Liver (tissue), 9 donors: ENCODE data around the gene EPB41L3. TPM values are rescaled to one million over a fixed set of nuclear protein-coding genes. Genes with fewer than 3 reads are reported as not detected.

Source experiments
- DNase-seq: peaks from one replicate; pipeline ENCODE4 v3.0.0-alpha.2; 2017; ENCODE audit warnings: low spot score
- H3K27ac ChIP-seq, 2 donors: one replicate each; pipeline ENCODE4 v1.7.0; 2013; ENCODE audit warnings: inconsistent platforms in 2 of 2, low read length in 2 of 2, control low read depth in 1 of 2, low read depth in 1 of 2, mild to moderate bottlenecking in 1 of 2
- H3K27me3 ChIP-seq, 4 donors: one replicate each; pipeline versions ENCODE4 v1.6.1 to v1.7.0; 2013; ENCODE audit warnings: low read length in 3 of 4, inconsistent platforms in 1 of 4, mild to moderate bottlenecking in 1 of 4, moderate library complexity in 1 of 4; ENCODE audit not compliant: control insufficient read depth in 4 of 4, insufficient read depth in 4 of 4
- H3K36me3 ChIP-seq, 4 donors: one replicate each; pipeline versions ENCODE4 v1.6.1 to v1.7.0; 2013; ENCODE audit warnings: low read length in 3 of 4, mild to moderate bottlenecking in 3 of 4, low read depth in 1 of 4, moderate library complexity in 1 of 4; ENCODE audit not compliant: control insufficient read depth in 4 of 4, insufficient read depth in 3 of 4
- H3K4me1 ChIP-seq, 4 donors: one replicate each; pipeline versions ENCODE4 v1.6.1 to v1.7.0; 2013; ENCODE audit warnings: low read length in 3 of 4, mild to moderate bottlenecking in 3 of 4, moderate library complexity in 1 of 4; ENCODE audit not compliant: control insufficient read depth in 4 of 4, insufficient read depth in 4 of 4
- H3K4me3 ChIP-seq, 3 donors: one replicate each; pipeline versions ENCODE4 v1.6.1 to v1.7.0; 2013; ENCODE audit warnings: low read length in 3 of 3, control low read depth in 1 of 3, low read depth in 1 of 3, mild to moderate bottlenecking in 1 of 3
- H3K9ac ChIP-seq, 2 donors: one replicate each; pipeline ENCODE4 v1.7.0; 2013; ENCODE audit warnings: low read length in 2 of 2, mild to moderate bottlenecking in 2 of 2, moderate library complexity in 2 of 2, control low read depth in 1 of 2, low read depth in 1 of 2
- H3K9me3 ChIP-seq, 4 donors: one replicate each; pipeline versions ENCODE4 v1.6.1 to v1.7.0; 2013; ENCODE audit warnings: low read length in 3 of 4; ENCODE audit not compliant: control insufficient read depth in 4 of 4
- EGR1 ChIP-seq, 2 donors: IDR thresholded peaks; 2 replicates each; pipeline ENCODE4 v1.6.1; 2016 to 2018; ENCODE audit warnings: antibody characterized with exemption in 2 of 2, low read depth in 2 of 2
- FOXA1 ChIP-seq: IDR thresholded peaks from 2 replicates; pipeline ENCODE4 v1.6.1; 2016; ENCODE audit warnings: antibody characterized with exemption
- GABPA ChIP-seq, 2 donors: IDR thresholded peaks in 1 of 2; conservative IDR thresholded peaks in 1 of 2; 2 replicates each; pipeline ENCODE4 v1.6.1; 2016; ENCODE audit warnings: antibody characterized with exemption in 2 of 2, mild to moderate bottlenecking in 1 of 2, moderate library complexity in 1 of 2
- HNF4A ChIP-seq, 2 donors: conservative IDR thresholded peaks; 2 replicates each; pipeline ENCODE4 v1.6.1; 2016; ENCODE audit warnings: antibody characterized with exemption in 2 of 2, mild to moderate bottlenecking in 2 of 2
- HNF4G ChIP-seq: IDR thresholded peaks from 2 replicates; pipeline ENCODE4 v1.6.1; 2016; ENCODE audit warnings: antibody characterized with exemption
- JUND ChIP-seq, 2 donors: IDR thresholded peaks; 2 replicates each; pipeline ENCODE4 v1.6.1; 2016; ENCODE audit warnings: antibody characterized with exemption in 2 of 2
- NR2F2 ChIP-seq: IDR thresholded peaks from 2 replicates; pipeline ENCODE4 v1.6.1; 2016; ENCODE audit warnings: antibody characterized with exemption
- RAD21 ChIP-seq, 2 donors: IDR thresholded peaks; 2 replicates each; pipeline ENCODE4 v1.6.1; 2016; ENCODE audit warnings: antibody characterized with exemption in 2 of 2, mild to moderate bottlenecking in 2 of 2
- REST ChIP-seq: IDR thresholded peaks from 2 replicates; pipeline ENCODE4 v1.6.1; 2016; ENCODE audit warnings: antibody characterized with exemption, mild to moderate bottlenecking
- RXRA ChIP-seq, 2 donors: IDR thresholded peaks; 2 replicates each; pipeline ENCODE4 v1.6.1; 2017 to 2018; ENCODE audit warnings: antibody characterized with exemption in 2 of 2, mild to moderate bottlenecking in 1 of 2
- SP1 ChIP-seq: IDR thresholded peaks from 2 replicates; pipeline ENCODE4 v1.6.1; 2018; ENCODE audit warnings: antibody characterized with exemption, mild to moderate bottlenecking
- TAF1 ChIP-seq: conservative IDR thresholded peaks from 2 replicates; pipeline ENCODE4 v1.6.1; 2016; ENCODE audit warnings: antibody characterized with exemption, mild to moderate bottlenecking
- YY1 ChIP-seq: IDR thresholded peaks from 2 replicates; pipeline ENCODE4 v1.6.1; 2016; ENCODE audit warnings: antibody characterized with exemption, mild to moderate bottlenecking
- ZBTB33 ChIP-seq: IDR thresholded peaks from 2 replicates; pipeline ENCODE4 v1.6.1; 2016; ENCODE audit warnings: antibody characterized with exemption
- WGBS: extraction: QIAGEN DNeasy Blood & Tissue Kit; methylation state at CpG from one replicate; pipeline ENCODE4 v1.1.7; 2013; 5-methylcytosine and 5-hydroxymethylcytosine counted together
- polyA plus RNA-seq, 2 donors: library from polyadenylated mRNA; stranded (reverse) in 1 of 2; unstranded in 1 of 2; fragments of 200-250 nt in 1 of 2; fragments of >200 nt in 1 of 2; fragmentation: Nextera tagmentation in 1 of 2; extraction: Ambion mirVana in 1 of 2; gene quantifications; one replicate each; pipeline versions ENCODE4 v1.2.1 to v1.2.3, GENCODE V29; 2013 to 2015
- total RNA-seq, 2 donors: library from RNA; depleted of rRNA; stranded (reverse); fragments of >200 nt; gene quantifications; one replicate each; pipeline ENCODE4 v1.2.3, GENCODE V29; 2014
- TF ChIP-seq, protein P1 (sequence below): IDR thresholded peaks from 2 replicates; pipeline ENCODE4 v1.6.1; 2016; ENCODE audit warnings: antibody characterized with exemption
- TF ChIP-seq, protein P2 (sequence below): fragments of 150-350 bp; IDR thresholded peaks from 2 replicates; pipeline ENCODE4 v1.5.1; 2017; ENCODE audit warnings: improper control_type of control experiment, low read depth, low read length; ENCODE audit not compliant: missing input control
- TF ChIP-seq, protein P3 (sequence below): IDR thresholded peaks from 2 replicates; pipeline ENCODE4 v1.6.1; 2016; ENCODE audit warnings: antibody characterized with exemption
- donor health status: healthy.
- donor health status: healthy.
- donor health status: healthy.
- donor health status: healthy.
- donor health status: healthy.

The EPB41L3 gene
- total and polyA plus RNA-seq, 4 donors = 1.4 to 14.5 (median 5.1) TPM

GRCh38 chr18:5585653-5586052 is 41.9 kb upstream of the EPB41L3 start:
- Histone ChIP-seq H3K9me3 (no peaks in the 10 kb centered on the region), H3K9ac (no peak overlapping the region), H3K36me3 (no peaks in the 10 kb centered on the region), H3K27ac (no peak overlapping the region), H3K4me3 (no peak overlapping the region), H3K27me3 (no peaks in the 10 kb centered on the region), H3K4me1 (no peaks in the 10 kb centered on the region)
- DNase-seq = no peak
- WGBS = 82% methylated on average over 3 of the region's 3 CpGs
- TF ChIP-seq REST (no peak), YY1 (no peak), NR2F2 (no peak), RAD21 (IDR thresholded peaks at IDR 0.05) (no peak), TAF1 (no peak), GABPA (IDR thresholded peaks at IDR 0.05 in 1 of 2, conservative IDR thresholded peaks at IDR 0.05 in 1 of 2) (no peak), EGR1 (IDR thresholded peaks at IDR 0.05; ENCODE audit: low read depth in 2 of 2) (no peak), FOXA1 (no peak), JUND (IDR thresholded peaks at IDR 0.05) (no peak), ZBTB33 (no peak), HNF4A (conservative IDR thresholded peaks at IDR 0.05) (no peak), RXRA (IDR thresholded peaks at IDR 0.05) (no peak), HNF4G (no peak), SP1 (no peak)
- TF ChIP-seq, protein P1, sequence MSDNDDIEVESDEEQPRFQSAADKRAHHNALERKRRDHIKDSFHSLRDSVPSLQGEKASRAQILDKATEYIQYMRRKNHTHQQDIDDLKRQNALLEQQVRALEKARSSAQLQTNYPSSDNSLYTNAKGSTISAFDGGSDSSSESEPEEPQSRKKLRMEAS = no peak
- TF ChIP-seq, protein P2, sequence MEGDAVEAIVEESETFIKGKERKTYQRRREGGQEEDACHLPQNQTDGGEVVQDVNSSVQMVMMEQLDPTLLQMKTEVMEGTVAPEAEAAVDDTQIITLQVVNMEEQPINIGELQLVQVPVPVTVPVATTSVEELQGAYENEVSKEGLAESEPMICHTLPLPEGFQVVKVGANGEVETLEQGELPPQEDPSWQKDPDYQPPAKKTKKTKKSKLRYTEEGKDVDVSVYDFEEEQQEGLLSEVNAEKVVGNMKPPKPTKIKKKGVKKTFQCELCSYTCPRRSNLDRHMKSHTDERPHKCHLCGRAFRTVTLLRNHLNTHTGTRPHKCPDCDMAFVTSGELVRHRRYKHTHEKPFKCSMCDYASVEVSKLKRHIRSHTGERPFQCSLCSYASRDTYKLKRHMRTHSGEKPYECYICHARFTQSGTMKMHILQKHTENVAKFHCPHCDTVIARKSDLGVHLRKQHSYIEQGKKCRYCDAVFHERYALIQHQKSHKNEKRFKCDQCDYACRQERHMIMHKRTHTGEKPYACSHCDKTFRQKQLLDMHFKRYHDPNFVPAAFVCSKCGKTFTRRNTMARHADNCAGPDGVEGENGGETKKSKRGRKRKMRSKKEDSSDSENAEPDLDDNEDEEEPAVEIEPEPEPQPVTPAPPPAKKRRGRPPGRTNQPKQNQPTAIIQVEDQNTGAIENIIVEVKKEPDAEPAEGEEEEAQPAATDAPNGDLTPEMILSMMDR = no peak
- TF ChIP-seq, protein P3, sequence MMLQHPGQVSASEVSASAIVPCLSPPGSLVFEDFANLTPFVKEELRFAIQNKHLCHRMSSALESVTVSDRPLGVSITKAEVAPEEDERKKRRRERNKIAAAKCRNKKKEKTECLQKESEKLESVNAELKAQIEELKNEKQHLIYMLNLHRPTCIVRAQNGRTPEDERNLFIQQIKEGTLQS = no peak
